ENCODE data around the gene TSPAN9.

The TSPAN9 gene

DNA sequence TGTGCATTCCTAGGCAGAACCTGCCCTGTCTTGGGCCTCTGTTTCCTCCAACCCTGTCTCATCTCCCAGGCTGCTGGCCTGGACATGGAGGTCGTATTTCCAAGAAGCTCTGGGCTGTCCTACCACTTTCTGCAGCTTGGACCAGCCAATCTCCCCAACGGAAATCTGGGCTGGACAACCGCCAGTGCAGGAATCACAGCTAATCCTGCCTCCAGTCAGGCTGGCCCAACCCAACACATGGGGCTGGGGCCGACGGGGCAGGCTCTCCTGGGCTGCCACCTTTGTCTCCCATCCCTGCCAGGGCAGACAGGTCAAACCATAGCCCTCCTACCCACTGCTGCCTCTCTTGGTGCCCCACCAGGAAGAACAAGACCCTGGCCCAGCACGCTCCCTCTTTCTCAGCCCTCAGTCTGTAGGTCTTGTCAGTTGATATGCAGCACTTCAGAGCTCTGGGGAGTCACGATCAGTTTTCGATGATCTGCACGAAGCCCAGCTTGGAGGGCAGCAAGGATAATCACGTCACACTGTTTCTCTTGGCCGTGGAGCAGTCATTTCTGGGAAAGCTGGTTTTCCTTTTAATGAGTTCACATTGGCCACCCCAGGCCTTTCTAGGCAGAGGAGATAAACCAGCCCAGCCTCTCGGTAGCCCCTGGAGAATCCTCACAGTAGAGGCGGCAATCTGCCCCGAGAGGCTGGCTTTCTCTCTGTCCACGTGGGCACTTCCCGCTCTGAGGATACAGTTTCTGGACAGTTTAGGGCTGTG is 218.6 kb downstream of the TSPAN9 start:
- DNase-seq (ENCODE audit: low read depth in 2 of 2): no peak

DNA sequence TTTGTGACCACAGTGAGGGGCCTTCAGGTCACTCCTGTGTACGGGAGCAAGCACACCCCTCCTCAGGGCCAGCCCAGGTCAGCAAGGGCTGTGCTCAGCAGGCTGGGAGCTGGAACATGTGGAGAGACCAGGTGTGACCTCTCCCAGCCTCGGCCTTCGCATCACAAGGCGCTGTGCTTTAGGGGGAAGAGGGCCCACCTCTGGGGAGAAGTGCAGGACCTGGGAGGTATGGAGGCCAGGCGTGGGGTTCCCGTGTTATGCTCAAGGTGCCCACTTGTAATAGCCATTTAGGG is 219.2 kb downstream of the TSPAN9 start:
- no peak for DNase-seq (ENCODE audit: low read depth in 2 of 2)

DNA sequence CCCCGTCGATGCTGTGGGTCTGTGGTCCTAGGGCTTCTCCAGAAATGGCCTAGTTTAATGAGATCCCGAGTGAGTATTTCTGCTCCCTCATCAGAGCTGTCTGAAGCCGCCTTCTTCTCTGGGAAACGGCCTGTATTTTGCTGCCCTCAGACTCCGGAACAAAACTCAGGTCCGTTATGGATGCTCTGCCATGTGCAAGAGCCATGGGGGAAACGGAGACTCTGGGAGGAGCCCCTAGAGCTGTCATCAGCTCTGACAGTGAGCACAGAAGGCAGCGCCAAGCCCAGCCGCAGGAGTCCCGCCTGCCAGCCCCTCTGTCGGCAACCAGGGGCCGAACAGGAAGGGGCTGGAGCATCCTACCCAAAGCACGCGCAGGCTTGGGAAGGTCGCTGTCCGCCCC is 221.4 kb downstream of the TSPAN9 start:
- DNase-seq (ENCODE audit: low read depth in 2 of 2): no peak

DNA sequence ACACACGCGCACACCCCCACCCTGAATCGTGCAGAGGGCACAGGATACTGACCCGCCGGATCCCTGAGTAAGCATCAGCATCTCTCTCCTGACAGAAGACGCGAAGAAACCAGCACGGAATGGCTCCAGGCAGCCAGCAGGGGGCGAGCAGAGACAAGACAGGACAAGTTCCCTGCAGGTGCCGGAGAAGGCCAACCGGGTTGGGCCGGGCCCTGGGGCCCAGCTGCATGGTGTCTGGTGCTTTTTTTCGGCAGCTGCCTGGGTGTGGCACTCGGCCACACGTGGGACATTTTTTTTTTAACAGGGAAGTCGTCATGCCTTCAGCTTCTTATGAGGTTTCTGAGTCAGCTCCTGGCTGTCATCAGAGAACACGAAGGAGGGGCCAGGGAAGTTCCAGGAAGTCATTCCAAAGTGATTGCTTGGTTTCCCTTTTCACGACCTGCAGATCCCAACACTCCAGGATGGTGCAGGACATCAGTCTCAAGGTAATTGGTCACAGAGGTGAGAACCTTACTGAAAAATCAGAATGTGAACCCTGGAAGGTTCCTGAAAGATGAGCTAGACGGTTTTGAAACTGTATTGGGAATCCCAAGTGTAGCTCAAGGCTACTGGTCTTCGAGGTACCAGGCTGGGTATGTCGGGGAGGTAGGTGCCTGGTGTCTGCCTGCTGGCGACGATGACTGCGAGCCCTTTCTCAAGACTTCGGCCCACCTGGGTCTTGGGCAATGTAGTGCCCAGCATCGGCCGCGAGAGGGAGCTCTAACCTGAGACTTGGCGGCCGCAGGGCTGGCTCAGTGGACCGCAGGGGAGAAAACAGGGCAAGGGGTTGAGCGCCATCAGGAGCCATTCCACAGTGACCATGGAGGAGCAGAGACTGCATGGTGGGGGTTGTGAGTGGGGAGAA is 223.0 kb downstream of the TSPAN9 start:
- peak; percentile 54 for DNase-seq (ENCODE audit: low read depth in 2 of 2)

DNA sequence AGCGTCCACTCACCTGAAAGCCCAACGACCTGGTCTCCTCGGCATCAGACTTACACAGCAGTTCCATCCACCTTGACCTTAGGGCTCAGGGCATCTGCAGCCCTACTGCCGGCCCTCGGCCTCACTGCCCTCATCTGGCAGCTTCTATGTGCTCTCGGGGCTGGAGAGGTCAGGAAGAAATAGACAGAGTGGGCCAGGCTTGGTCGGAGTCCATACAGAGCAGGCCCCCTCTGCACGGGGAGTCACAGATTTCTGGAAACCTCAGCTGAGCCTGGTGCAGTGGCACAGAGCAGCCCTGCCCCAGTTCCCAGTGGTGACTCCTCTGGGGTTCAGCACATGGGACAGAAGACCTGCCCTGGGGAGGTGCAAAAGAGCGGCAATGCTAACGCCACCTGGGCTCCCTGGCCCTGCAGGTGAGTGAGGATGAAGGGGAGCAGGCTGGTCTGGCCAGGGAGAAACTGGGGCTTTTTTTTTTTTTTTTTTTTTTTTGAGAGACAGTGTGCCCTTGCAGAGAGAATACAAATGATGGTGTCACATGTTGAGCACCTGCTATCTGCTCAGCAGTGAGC is 223.7 kb downstream of the TSPAN9 start:
- no peak for DNase-seq (ENCODE audit: low read depth in 2 of 2)

DNA sequence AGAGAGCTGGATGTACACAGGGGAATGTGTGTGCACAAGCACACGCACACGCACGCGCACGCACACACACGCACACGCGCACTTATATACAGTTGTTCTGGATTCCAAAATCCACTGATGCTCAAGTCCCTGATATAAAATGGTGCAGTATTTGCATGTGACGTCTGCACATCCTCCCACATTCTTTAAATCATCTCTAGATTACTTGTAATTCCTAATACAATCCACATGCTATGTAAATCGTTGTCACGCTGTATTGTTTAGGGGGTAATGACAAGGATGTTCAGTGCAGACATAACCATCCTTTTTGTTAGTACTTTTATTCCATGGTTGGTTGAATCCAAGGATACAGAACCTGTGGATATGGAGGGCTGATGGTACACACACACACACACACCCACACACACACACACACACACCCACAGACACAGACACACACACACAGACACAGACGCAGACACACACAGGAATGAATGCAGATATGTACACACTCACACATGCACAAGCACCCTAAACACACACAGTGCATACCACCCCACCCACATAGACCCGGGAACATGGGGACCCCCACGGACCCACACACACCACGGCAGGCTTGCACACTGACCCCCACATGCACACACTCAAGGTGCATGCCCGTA is 225.3 kb downstream of the TSPAN9 start:
- no peak for DNase-seq (ENCODE audit: low read depth in 2 of 2)

DNA sequence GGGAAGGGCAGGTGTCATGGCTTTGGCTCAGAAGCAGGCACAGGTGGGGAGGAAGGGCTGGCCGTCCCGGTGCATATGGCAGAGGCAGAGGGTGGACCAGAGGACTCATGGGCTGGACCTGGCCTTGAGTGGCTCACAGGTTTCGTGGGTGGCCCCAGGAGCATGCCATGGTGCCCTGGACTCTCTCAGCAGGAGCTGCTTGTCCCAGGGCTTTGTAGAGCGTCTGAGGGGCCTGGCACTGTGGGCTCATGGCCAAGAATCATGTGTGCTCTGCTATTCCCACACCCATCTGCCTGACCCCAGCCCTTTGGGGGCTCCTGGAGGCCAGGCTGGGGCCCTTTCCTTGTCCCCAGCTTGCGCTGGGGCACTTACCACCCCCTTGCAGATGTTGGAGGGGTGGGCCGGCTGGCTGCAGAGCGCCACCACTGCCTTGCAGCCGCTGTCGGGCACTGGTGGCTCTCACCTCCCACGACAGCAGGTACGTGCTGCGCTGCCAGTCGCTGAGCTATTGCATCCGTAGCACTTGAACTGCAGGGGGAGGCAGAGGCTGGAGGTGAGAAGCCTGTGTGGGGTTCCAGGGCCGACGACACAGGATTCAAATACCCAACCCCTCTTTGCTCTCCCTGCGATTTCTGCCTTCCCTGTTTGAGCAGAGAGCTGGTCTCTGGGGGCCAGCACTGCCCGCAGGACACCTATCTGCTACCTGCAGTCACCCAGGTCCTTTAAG is 226.4 kb downstream of the TSPAN9 start:
- DNase-seq (ENCODE audit: low read depth in 2 of 2): no peak

DNA sequence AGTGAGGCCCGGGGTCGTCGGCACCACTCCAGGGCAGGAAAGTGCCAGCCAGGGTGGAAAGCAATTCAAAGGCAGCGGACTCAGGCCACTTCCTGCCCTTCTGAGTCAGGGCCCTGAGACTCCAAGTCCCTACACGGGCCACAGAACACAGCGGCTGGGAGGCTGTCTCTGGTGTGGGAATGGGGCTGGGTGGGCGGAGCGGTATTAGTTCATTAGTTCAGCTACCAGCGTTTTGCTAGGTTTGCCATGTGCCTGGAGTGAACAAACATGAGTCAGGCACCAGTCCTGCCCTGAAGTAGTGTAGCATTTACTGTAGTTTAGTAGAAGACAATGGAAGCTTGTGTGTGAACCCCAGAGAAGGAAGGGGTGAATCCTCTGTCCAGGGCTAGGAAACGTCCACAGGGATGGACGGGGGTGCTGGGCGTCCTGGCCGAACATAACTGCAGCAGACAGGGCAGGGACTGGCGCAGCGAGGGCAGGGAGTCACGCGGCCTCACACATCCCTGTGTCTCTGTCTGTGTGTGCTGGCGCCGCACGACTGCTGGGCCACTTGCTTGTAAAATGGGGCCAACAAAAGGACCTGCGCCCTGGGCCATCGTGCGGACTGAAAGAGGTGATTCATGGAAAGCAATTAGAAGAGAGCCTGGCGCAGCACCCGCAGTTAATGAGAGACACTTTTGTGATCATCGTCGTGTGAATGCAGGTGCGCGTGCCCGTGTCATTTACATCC is 227.4 kb downstream of the TSPAN9 start:
- no peak for DNase-seq (ENCODE audit: low read depth in 2 of 2)

DNA sequence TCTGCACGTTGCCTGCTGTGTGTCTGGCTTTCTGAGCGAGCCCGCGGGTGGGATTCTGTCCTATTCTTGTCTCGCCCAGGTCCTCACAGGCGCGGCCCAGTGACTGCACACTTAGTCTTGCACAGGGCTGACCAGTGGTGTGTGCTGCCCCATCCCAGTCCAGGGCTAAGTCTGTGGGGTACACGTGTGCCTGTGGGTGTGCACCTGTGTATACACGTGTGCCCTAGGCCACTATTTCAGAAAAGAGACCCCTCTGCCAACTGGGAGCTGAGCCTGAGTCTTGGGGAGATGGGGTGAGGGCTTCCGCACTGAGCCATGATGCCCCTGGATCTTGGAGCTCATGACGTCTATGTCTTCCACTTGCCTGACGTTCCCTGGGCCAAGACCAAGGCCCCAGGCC is 228.3 kb downstream of the TSPAN9 start:
- no peak for DNase-seq (ENCODE audit: low read depth in 2 of 2)

DNA sequence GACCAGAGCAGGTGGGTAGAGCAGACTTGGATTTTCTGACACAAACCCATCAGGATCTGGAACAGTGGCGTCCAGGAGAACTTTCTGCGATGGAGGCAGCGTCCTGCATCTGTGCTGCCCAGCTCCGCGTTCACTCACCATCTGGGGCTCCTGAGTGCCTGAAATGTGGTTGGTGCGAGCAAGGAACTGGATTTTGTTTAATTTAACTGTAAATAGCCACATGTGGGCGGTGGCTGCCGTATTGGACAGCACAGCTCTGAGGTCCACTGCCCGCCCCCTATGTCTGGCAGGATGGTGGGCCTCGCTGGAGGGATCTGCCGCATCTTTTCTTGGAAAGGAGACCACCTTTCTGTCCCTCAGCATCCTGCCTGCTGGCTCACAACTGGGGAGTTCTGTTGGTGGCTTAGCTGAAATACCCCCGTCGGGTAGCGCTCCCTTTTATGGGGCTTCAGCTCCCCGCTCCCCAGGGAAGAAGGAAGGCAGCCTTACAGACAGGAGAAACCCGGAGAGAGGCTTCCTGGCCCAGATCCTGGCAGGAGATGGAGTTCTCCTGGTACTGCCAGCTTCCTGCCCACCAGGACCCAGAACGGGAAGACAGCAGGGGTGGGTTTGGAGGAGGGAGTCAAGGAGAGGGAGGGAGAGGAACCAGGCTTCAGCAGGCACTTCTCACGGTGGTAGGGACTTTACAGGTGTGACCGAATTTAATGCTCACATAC is 228.9 kb downstream of the TSPAN9 start:
- no peak for DNase-seq (ENCODE audit: low read depth in 2 of 2)

DNA sequence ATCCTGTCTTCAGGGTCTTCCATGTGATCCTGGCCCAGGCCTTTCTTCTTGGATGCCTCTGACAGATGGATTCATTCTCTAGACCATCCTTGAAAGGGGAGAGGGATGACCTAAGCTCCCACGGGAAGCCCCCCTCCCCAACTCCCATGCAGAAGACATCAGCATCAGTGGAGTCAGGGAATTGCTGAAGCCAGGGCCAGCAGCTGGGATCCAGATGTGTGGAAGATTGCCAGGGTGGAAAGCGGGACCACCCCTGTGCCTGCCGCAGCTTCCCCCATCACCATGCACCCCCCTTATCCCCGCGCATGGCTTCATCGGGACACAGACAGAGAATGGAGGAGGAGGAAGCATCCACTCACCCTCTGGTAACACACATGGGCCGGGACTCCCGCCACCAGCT is 230.2 kb downstream of the TSPAN9 start:
- no peak for DNase-seq (ENCODE audit: low read depth in 2 of 2)

DNA sequence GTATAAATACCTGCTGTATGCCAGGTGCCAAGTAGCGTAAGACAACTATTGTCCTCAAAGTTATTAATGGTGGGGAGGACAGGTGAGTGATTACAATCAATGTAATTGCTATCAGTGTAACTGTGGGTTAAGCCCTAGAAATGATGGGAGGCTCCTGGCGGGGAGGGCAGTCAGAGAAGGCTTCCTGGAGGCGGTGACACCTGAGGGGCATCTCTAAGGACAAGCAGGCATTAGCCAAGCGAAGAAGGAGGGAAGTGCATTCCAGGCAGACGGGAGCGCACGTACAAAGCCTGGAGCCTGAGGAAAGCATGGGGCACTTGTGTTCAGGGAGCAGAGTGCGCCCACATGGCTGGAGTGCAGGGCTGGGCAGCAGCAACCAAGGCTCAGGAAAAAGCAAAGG is 230.9 kb downstream of the TSPAN9 start:
- no peak for DNase-seq (ENCODE audit: low read depth in 2 of 2)

DNA sequence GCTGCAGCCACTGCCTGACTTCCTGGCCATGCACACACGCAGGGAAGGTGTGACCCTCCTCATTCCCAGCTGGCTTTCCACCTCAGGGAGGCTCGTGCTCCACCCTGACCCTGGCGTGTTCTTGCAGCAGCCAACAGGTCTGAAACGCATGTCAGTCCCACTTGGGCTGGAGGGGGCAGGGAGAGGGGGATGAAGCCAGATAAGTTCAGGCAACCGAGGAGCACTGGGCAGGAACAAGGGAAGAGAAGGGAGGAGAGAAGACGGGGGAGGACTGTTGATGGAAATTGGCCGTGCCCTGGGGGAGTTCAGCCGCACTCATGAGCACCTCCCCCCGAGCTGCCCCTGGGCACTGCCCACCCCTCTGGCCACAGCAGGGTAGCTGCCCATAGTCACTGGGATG is 231.4 kb downstream of the TSPAN9 start:
- no peak for DNase-seq (ENCODE audit: low read depth in 2 of 2)

DNA sequence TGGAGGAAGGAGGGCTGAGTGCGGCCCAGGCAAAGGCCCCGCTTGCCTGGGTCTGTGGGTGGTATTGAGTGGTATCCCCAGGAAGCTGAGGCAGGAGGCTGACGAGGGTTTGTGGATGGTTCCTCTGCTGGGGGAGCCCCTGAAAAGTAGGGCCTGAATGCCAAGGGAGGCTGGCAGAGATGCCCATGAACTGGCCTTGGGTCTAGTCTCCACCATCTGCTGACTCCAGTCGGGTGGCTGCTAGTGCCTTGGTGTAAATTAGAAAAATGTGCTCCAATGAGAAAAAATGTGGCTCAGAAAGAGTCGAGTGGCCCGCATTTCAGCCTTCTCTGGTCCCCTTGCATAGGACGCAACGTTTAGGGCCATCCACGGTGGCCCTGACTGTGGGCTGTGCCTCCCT is 232.6 kb downstream of the TSPAN9 start:
- no peak for DNase-seq (ENCODE audit: low read depth in 2 of 2)

DNA sequence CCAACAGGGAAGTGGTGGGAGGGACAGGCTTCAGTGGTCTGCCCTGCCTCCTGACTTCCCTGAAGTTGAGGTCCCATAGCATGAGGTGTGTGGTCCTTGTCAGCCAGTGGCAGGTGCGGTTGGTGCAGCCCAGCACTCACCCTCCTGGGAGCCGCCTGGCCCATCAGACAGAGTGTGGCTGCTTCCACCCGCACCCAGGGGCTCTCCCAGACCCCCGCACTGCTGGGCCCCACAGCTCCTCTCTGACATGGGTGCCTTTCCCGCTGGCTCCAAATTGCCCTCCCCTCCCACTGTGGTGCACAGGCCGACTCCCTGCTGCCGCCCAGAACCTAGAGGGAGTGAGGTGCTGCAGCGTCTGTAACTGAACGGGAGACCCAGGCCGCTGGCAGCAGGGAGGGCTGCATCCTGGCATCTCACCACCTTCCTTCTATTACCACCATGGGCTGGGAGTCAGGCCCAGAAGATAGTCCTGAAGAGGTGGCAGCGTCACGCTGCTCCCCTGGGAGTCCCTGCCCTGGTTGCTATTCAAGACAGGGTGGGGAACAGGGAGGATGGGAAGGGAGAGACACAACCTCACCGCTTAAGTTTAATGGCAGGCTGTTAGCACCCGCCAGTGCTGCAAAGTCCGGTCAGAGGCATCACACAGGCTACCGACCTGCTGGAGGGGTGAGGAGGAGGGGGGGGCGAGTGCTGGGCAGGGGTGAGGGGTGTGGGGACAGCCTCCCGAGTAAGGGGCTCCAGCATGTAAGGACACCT is 233.3 kb downstream of the TSPAN9 start:
- DNase-seq (ENCODE audit: low read depth in 2 of 2): no peak

DNA sequence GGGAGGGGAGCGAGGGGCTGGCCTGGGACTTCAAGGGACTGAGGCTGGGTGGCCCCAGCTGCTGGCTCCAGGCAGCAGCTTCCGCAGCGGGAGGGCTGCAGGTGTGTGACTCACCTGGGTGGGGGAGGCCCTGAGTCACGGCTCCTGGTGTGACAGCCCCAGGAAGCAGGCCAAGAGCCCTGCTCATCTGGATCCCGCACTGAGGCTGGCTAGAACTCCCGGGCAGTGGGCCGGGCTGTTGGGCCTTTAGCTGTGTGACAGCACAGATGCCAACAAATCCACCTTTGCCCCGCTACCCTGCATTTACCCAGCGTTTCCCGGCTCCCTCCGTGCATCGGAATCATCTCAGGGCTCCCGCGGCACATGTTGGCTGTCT is 233.8 kb downstream of the TSPAN9 start:
- no peak for DNase-seq (ENCODE audit: low read depth in 2 of 2)

DNA sequence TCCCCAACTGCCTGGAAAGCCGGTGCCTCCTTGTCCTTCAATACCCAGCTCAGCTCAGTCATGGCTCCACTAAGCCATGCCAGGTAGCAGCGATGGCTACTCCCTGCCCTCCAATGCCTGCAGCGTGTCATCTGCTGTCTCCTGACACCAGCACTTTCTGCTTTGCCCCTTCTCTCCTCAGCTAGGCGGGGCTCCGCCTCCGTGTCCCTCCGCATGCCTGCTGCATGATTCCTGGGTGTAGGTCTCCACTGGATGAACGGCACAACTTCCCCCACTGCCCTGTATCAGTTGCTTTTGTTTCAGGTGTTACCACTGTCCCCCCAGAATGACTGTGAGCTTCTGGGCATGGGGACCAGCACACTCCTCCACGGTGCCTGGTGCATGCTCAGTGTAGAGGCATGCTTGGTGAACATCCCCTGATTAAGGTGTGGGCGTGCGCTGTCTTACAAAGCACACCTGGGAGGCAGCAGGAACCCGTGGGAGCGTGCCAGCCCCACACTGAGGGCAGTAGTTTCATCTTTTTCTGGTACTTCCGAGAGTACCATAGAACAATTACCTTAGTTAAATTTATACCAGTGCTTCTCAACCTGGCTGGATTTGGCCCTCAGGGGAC is 234.4 kb downstream of the TSPAN9 start:
- no peak for DNase-seq (ENCODE audit: low read depth in 2 of 2)

DNA sequence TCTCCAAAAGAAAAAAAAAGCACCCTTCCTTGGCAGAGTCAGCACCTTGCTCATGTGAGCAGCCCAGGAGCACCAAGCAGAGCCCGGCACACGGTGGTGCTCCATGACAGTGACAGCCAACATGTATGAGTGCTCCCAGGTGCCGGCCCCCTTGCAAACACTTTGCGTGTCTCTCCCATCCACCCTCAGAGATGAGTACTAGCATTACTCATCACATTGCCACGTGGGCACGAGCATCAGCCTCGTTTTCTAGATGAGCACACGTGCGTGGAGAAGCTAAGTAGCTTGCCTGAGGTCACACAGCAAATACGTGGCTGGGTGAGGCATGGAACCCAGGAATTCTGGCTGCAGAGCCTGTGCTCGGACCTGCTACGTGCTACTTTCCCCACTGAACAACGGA is 235.9 kb downstream of the TSPAN9 start:
- no peak for DNase-seq (ENCODE audit: low read depth in 2 of 2)

All from stimulated activated CD4-positive, alpha-beta T cell treated with anti-CD3 and anti-CD28 coated beads, Interleukin-1b, Interleukin-23, amount 100 ng/mL, for 1 hour (primary cell).